K562 (cell line): ENCODE results near the gene ZNF615. TPM values are rescaled to one million over a fixed set of nuclear protein-coding genes. Genes with fewer than 3 reads are reported as not detected.

Experiments
- ATAC-seq: fragments of 200-7000 bp; cut with Tn5 transposase; 3 replicates; pipeline ENCODE4 v1.9.1; 2020; ENCODE audit warnings: moderate library complexity
- BruUV-seq: library from RNA; stranded (reverse); fragments of 400-500 nt; replicated peaks from 2 replicates; lab custom pipeline; 2021; lab: Mats Ljungman, UMichigan
- CTCF ChIA-PET: fragments of 300-600 bp; formaldehyde crosslinking; extraction: SDS; loops from one replicate; lab custom pipeline; 2021; ENCODE audit warnings: low intra/inter-chr PET ratio; lab: Yijun Ruan, JAX
- POLR2A ChIA-PET: fragments of 300-600, 350-650 bp; sonication (Branson Sonifier 250); formaldehyde crosslinking; extraction: SDS; loops from one replicate; lab custom pipeline; 2021; ENCODE audit warnings: antibody characterized with exemption, inconsistent platforms; lab: Yijun Ruan, JAX
- DNase-seq, 4 experiments: peaks; one replicate each; pipeline versions ENCODE4 v3.0.0 to v3.0.0-alpha.2; 2011 to 2018; ENCODE audit warnings: low spot score in 3 of 4, mixed read lengths in 3 of 4; ENCODE audit errors: extremely low read depth in 1 of 4
- FAIRE-seq: peaks from 2 replicates; lab custom pipeline; 2011; peaks lifted over from hg19 to GRCh38; lab: Jason Lieb, UNC
- H2AFZ ChIP-seq: 2 replicates; pipeline ENCODE4 v1.6.0; 2011; ENCODE audit warnings: low read depth, low read length, control low read depth, inconsistent platforms
- H3K27ac ChIP-seq: fragments of 200-600 bp; 3 replicates; pipeline ENCODE4 v1.8.0; 2011; ENCODE audit warnings: low read depth, mild to moderate bottlenecking, control low read depth, inconsistent platforms, low read length, moderate library complexity, mixed read lengths; ENCODE audit errors: extremely low read depth
- H3K27me3 ChIP-seq, 2 experiments: fragments of 300-600 bp in 1 of 2; 2 replicates in 1 of 2; 3 replicates in 1 of 2; pipeline versions ENCODE4 v1.6.0 to v1.8.0; 2011; ENCODE audit warnings: inconsistent platforms in 2 of 2, low read length in 2 of 2, mild to moderate bottlenecking in 1 of 2, mixed read lengths in 1 of 2, moderate library complexity in 1 of 2; ENCODE audit not compliant: control insufficient read depth in 2 of 2, insufficient read depth in 2 of 2
- H3K36me3 ChIP-seq: fragments of 300-600 bp; 3 replicates; pipeline ENCODE4 v1.8.0; 2011; ENCODE audit warnings: mild to moderate bottlenecking, low read length, inconsistent platforms; ENCODE audit not compliant: control insufficient read depth, insufficient read depth
- H3K4me1 ChIP-seq, 2 experiments: fragments of 200-600 bp in 1 of 2; replicated peaks in 1 of 2; 2 replicates in 1 of 2; 3 replicates in 1 of 2; pipeline versions ENCODE4 v1.5.1 to v1.8.0; 2011; ENCODE audit warnings: inconsistent platforms in 2 of 2, low read length in 2 of 2, mild to moderate bottlenecking in 1 of 2, mixed read lengths in 1 of 2, moderate library complexity in 1 of 2; ENCODE audit not compliant: control insufficient read depth in 2 of 2, insufficient read depth in 2 of 2
- H3K4me2 ChIP-seq: 2 replicates; pipeline ENCODE4 v1.6.1; 2011; ENCODE audit warnings: low read length, control low read depth, inconsistent platforms, mixed read lengths; ENCODE audit not compliant: insufficient read depth
- H3K4me3 ChIP-seq: fragments of 200-600 bp; sonication (generic), shearing (Covaris generic); 2 replicates; pipeline ENCODE4 v1.5.1; 2016; ENCODE audit warnings: control low read depth, inconsistent platforms
- H3K79me2 ChIP-seq: fragments of 200-600 bp; 3 replicates; pipeline ENCODE4 v1.8.0; 2011; ENCODE audit warnings: low read length, inconsistent platforms; ENCODE audit not compliant: control insufficient read depth, insufficient read depth
- H3K9ac ChIP-seq, 2 experiments: 2 replicates each; pipeline versions ENCODE4 v1.6.0 to v1.6.1; 2011; ENCODE audit warnings: low read depth in 2 of 2, low read length in 2 of 2, control low read depth in 1 of 2, inconsistent platforms in 1 of 2, mild to moderate bottlenecking in 1 of 2, mixed read lengths in 1 of 2; ENCODE audit not compliant: insufficient read depth in 1 of 2
- H3K9me1 ChIP-seq: one replicate; pipeline ENCODE4 v1.6.0; 2011; ENCODE audit warnings: inconsistent platforms, mild to moderate bottlenecking, low read length, moderate library complexity; ENCODE audit not compliant: control insufficient read depth, insufficient read depth
- H3K9me3 ChIP-seq: replicated peaks from 2 replicates; pipeline ENCODE4 v1.5.1; 2011; ENCODE audit warnings: low read depth, low read length, inconsistent platforms; ENCODE audit not compliant: control insufficient read depth, insufficient read depth
- H4K20me1 ChIP-seq: replicated peaks from 2 replicates; pipeline ENCODE4 v1.6.1; 2011; ENCODE audit warnings: low read length, inconsistent platforms, mixed read lengths; ENCODE audit not compliant: control insufficient read depth, insufficient read depth
- GATAD2B ChIP-seq: fragments of 450-650 bp; IDR thresholded peaks from 2 replicates; pipeline ENCODE4 v1.6.1; 2017; ENCODE audit warnings: mild to moderate bottlenecking, borderline replicate concordance
- HCFC1 ChIP-seq: IDR thresholded peaks from 2 replicates; pipeline ENCODE4 v1.6.1; 2012; ENCODE audit warnings: low read depth, low read length, improper control_type of control experiment
- IRF2 ChIP-seq: sonication (generic); formaldehyde crosslinking; IDR thresholded peaks from 2 replicates; pipeline ENCODE4 v1.8.1; 2022; ENCODE audit warnings: mild to moderate bottlenecking, missing genetic modification reagents
- KDM1A ChIP-seq, 2 experiments: fragments of 450-650 bp; IDR thresholded peaks; 2 replicates each; pipeline ENCODE4 v1.6.1; 2016; ENCODE audit warnings: mild to moderate bottlenecking in 2 of 2
- KDM5B ChIP-seq: fragments of 200-600 bp; sonication (generic); IDR thresholded peaks from 2 replicates; pipeline ENCODE4 v1.6.1; 2012; ENCODE audit warnings: low read depth, mild to moderate bottlenecking, moderate library complexity, low read length, control low read depth, inconsistent platforms; ENCODE audit not compliant: insufficient replicate concordance
- KHSRP ChIP-seq: fragments of 450-650 bp; IDR thresholded peaks from 2 replicates; pipeline ENCODE4 v1.6.1; 2017
- MTA3 ChIP-seq: fragments of 450-650 bp; formaldehyde crosslinking; IDR thresholded peaks from 2 replicates; pipeline ENCODE4 v1.6.1; 2017; ENCODE audit warnings: mild to moderate bottlenecking, borderline replicate concordance
- NFIX ChIP-seq: fragments of 250-450 bp; sonication (Bioruptor Pico); IDR thresholded peaks from 2 replicates; pipeline ENCODE4 v1.4.0; 2020; ENCODE audit warnings: low read depth, mild to moderate bottlenecking, moderate library complexity
- PHF21A ChIP-seq: fragments of 450-650 bp; IDR thresholded peaks from 2 replicates; pipeline ENCODE4 v1.6.1; 2017; ENCODE audit warnings: low read depth, borderline replicate concordance
- RFX7 ChIP-seq: fragments of 250-450 bp; sonication (Bioruptor Pico); IDR thresholded peaks from 2 replicates; pipeline ENCODE4 v1.5.1; 2021; ENCODE audit warnings: mild to moderate bottlenecking
- RHOXF2B ChIP-seq: fragments of 250-450 bp; sonication (Bioruptor Pico); conservative IDR thresholded peaks from 2 replicates; pipeline ENCODE4 v1.5.1; 2021
- SMAD1 ChIP-seq: fragments of 150-350 bp; IDR thresholded peaks from 2 replicates; pipeline ENCODE4 v1.6.1; 2014; ENCODE audit warnings: low read length, low read depth; ENCODE audit not compliant: partially characterized antibody
- SMARCB1 ChIP-seq: IDR thresholded peaks from 2 replicates; pipeline ENCODE4 v1.6.1; 2011; ENCODE audit warnings: improper control_type of control experiment, low read depth; ENCODE audit not compliant: insufficient read length
- ZFP30 ChIP-seq: fragments of 250-450 bp; sonication (Bioruptor Pico); IDR thresholded peaks from 2 replicates; pipeline ENCODE4 v1.8.0; 2022; ENCODE audit warnings: moderate library complexity, mild to moderate bottlenecking, inconsistent platforms, borderline replicate concordance
- WGBS: fragments of 100-300 bp; shearing (Covaris generic); methylation state at CpG from one replicate; pipeline ENCODE4 v1.1.6; 2016; ENCODE audit warnings: low coverage, mixed read lengths; ENCODE audit not compliant: insufficient coverage; ENCODE audit errors: missing lambda C conversion rate; 5-methylcytosine and 5-hydroxymethylcytosine counted together
- in situ Hi-C: fragments of 300-500 bp; cut with MboI; formaldehyde crosslinking; loops from 4 replicates; pipeline ENCODE4 v1.15.0; 2018; ENCODE audit warnings: inconsistent platforms, mixed read lengths
- intact Hi-C: fragments of 100-400 bp; cut with micrococcal nuclease; formaldehyde crosslinking; loops from 2 replicates; pipeline ENCODE4 v1.14.2; 2022
- polyA plus RNA-seq, 8 experiments: library from polyadenylated mRNA; depleted of rRNA in 4 of 8; stranded (reverse) in 5 of 8; unstranded in 3 of 8; fragments of >200 nt; fragmentation: Nextera tagmentation in 2 of 8; fragmentation: Illumina TruSeq in 1 of 8; extraction: Ambion mirVana in 2 of 8; extraction: Trizol in 1 of 8; gene quantifications; 2 replicates each; pipeline versions ENCODE4 v1.2.1 to v1.2.3, GENCODE V29; 2011 to 2014; ENCODE audit warnings: inconsistent platforms in 1 of 8, missing spikeins in 1 of 8
- total RNA-seq, 7 experiments: library from RNA; depleted of rRNA in 6 of 7; stranded (reverse); fragments of >200 nt in 6 of 7; fragmentation: Illumina TruSeq in 2 of 7; extraction: Trizol in 2 of 7; gene quantifications; 2 replicates each; pipeline versions ENCODE4 v1.2.1 to v1.2.3, GENCODE V29; 2011 to 2021; ENCODE audit warnings: low replicate concordance in 1 of 7
- TF ChIP-seq, protein P1 (sequence below), 2 experiments: fragments of 450-650 bp; IDR thresholded peaks; 2 replicates each; pipeline ENCODE4 v1.6.1; 2018; ENCODE audit warnings: mild to moderate bottlenecking in 2 of 2, low read depth in 1 of 2; ENCODE audit not compliant: partially characterized antibody in 2 of 2
- TF ChIP-seq, protein P2 (sequence below): fragments of 450-650 bp; IDR thresholded peaks from 2 replicates; pipeline ENCODE4 v1.6.1; 2018; ENCODE audit warnings: mild to moderate bottlenecking, low read depth; ENCODE audit not compliant: partially characterized antibody

The ZNF615 gene
- total and polyA plus RNA-seq, 9 of the 15 experiments (the other 6 are each of a cell fraction or from before 2014, with no cell fraction given), result 1.2 to 4.4 (median 2.7) TPM

GRCh38 chr19:51959791-51960190 is 48.2 kb downstream of the ZNF615 start:
- H3K9me3 ChIP-seq, result peaks cover 6% of the 10 kb centered on the region
- ATAC-seq, result no peak
- H2AFZ ChIP-seq, result 0 out of 2 replicates have a peak overlapping the region, but pooled peaks have one; percentile 9
- 42% methylated on average over 4 of the region's 4 CpGs for WGBS
- H3K9me1 ChIP-seq, result no peaks in the 10 kb centered on the region
- no peaks in the 10 kb centered on the region for H3K27me3 ChIP-seq
- ChIA-PET CTCF (no interaction called here), POLR2A (interaction anchor here (0.6 kb wide), 2 partner anchors 320 to 621 kb away, joined by 3 read pairs; no protein-coding TSS in a partner anchor)
- H3K36me3 ChIP-seq, result no peaks in the 10 kb centered on the region
- FAIRE-seq, result no peak
- no peak overlapping the region for H3K9ac ChIP-seq
- H3K4me2 ChIP-seq, result no peak overlapping the region
- no peaks in the 10 kb centered on the region for H3K79me2 ChIP-seq
- H4K20me1 ChIP-seq, result no peaks in the 10 kb centered on the region
- intact Hi-C loops (no loop called here), in situ Hi-C loops (no loop called here)
- H3K27ac ChIP-seq, result no peak overlapping the region
- BruUV-seq, result no TSS peak
- H3K4me3 ChIP-seq, result no peak overlapping the region
- DNase-seq, result no peak
- H3K4me1 ChIP-seq, result peaks cover 0 to 16% of the 10 kb centered on the region in 2 experiments; a peak in 3 of 5 replicates
- TF ChIP-seq KHSRP (no peak), KDM5B (no peak), HCFC1 (no peak), IRF2 (CRISPR knock-in tag) (no peak), NFIX (CRISPR knock-in tag) (no peak), SMARCB1 (no peak), KDM1A (IDR thresholded peaks at IDR 0.05) (no peak), SMAD1 (no peak), RFX7 (CRISPR knock-in tag) (no peak), ZFP30 (CRISPR knock-in tag) (no peak), GATAD2B (no peak), MTA3 (no peak), PHF21A (no peak), RHOXF2B (no peak)
- TF ChIP-seq, protein P1, sequence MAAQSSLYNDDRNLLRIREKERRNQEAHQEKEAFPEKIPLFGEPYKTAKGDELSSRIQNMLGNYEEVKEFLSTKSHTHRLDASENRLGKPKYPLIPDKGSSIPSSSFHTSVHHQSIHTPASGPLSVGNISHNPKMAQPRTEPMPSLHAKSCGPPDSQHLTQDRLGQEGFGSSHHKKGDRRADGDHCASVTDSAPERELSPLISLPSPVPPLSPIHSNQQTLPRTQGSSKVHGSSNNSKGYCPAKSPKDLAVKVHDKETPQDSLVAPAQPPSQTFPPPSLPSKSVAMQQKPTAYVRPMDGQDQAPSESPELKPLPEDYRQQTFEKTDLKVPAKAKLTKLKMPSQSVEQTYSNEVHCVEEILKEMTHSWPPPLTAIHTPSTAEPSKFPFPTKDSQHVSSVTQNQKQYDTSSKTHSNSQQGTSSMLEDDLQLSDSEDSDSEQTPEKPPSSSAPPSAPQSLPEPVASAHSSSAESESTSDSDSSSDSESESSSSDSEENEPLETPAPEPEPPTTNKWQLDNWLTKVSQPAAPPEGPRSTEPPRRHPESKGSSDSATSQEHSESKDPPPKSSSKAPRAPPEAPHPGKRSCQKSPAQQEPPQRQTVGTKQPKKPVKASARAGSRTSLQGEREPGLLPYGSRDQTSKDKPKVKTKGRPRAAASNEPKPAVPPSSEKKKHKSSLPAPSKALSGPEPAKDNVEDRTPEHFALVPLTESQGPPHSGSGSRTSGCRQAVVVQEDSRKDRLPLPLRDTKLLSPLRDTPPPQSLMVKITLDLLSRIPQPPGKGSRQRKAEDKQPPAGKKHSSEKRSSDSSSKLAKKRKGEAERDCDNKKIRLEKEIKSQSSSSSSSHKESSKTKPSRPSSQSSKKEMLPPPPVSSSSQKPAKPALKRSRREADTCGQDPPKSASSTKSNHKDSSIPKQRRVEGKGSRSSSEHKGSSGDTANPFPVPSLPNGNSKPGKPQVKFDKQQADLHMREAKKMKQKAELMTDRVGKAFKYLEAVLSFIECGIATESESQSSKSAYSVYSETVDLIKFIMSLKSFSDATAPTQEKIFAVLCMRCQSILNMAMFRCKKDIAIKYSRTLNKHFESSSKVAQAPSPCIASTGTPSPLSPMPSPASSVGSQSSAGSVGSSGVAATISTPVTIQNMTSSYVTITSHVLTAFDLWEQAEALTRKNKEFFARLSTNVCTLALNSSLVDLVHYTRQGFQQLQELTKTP (IDR thresholded peaks at IDR 0.05; ENCODE audit: low read depth in 1 of 2, partially characterized antibody in 2 of 2), result no peak
- TF ChIP-seq, protein P2, sequence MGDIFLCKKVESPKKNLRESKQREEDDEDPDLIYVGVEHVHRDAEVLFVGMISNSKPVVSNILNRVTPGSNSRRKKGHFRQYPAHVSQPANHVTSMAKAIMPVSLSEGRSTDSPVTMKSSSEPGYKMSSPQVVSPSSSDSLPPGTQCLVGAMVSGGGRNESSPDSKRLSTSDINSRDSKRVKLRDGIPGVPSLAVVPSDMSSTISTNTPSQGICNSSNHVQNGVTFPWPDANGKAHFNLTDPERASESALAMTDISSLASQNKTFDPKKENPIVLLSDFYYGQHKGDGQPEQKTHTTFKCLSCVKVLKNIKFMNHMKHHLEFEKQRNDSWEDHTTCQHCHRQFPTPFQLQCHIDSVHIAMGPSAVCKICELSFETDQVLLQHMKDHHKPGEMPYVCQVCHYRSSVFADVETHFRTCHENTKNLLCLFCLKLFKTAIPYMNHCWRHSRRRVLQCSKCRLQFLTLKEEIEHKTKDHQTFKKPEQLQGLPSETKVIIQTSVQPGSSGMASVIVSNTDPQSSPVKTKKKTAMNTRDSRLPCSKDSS, result no peak
